Measurements from ENCODE around the gene FGFR2.

The FGFR2 gene

DNA sequence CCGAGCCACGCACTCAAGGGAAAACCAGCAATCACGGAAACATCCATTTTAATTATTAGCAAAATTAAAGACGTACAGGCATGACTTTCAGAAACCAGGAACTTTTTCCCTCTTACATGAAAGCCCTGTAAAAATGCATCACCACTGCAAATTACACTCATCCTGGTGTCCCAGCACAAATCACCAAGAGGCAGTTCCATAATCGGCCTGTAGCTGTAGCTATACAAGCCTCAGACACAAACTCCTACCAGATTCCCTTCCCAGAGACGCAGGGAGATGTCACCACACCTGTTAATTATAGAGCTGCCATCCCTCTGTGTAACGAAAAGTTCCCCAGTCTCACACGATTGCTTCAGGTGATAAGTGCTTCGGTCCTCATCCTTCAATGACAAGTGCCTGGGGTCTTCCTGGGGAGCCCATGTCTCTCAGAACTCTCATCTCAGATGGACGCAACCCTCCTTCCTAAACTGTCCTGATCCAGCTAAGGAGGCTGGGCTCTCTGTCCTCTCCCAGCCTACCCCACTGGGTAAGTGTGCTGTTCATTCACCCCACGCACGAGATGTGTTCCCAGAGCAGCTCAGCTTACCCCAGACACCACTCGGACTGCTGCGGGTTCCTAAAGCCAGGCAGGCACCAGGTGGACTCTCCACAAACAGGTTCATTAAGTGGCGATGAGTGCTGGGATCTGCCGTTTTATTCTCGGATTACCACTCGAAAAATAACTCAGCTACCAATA lies 5.9 kb downstream of the FGFR2 start:
- DNase-seq = no peak
- Histone ChIP-seq H3K27me3 (replicated peaks) (peaks cover 16% of the 10 kb centered on the region), H3K36me3 (replicated peaks) (no peaks in the 10 kb centered on the region), H3K27ac (no peak overlapping the region), H3K4me3 (ENCODE audit: low read depth, low read length) (no peak overlapping the region)
- TF ChIP-seq, protein P1, sequence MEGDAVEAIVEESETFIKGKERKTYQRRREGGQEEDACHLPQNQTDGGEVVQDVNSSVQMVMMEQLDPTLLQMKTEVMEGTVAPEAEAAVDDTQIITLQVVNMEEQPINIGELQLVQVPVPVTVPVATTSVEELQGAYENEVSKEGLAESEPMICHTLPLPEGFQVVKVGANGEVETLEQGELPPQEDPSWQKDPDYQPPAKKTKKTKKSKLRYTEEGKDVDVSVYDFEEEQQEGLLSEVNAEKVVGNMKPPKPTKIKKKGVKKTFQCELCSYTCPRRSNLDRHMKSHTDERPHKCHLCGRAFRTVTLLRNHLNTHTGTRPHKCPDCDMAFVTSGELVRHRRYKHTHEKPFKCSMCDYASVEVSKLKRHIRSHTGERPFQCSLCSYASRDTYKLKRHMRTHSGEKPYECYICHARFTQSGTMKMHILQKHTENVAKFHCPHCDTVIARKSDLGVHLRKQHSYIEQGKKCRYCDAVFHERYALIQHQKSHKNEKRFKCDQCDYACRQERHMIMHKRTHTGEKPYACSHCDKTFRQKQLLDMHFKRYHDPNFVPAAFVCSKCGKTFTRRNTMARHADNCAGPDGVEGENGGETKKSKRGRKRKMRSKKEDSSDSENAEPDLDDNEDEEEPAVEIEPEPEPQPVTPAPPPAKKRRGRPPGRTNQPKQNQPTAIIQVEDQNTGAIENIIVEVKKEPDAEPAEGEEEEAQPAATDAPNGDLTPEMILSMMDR (IDR thresholded peaks at IDR 0.05; ENCODE audit: low read depth, low read length, missing control alignments) = no peak
- in situ Hi-C loops (cut with HindIII; ENCODE audit: low pct_ligation_motif_present, low sequenced_read_pairs) = no loop called here

DNA sequence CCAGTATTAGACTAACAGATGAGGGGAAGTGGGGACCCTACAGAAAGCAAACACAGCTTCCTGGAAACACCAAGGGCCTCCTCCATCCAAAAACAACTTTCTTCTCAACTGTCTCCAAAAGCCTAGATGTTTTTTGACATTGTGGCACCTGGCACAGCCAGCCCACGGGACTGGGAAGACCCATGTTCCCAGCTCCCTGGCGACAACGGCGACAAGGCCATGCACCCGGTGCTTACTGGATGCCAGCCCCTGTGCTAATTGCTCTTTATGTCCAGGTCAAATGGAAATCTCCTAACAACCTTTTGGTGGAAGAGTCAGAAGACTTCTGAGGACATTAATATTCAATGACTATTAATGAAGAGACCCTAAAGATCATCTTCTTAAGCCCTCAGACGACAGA lies 7.1 kb downstream of the FGFR2 start:
- TF ChIP-seq, protein P1 (IDR thresholded peaks at IDR 0.05; ENCODE audit: low read depth, low read length, missing control alignments) = no peak

GRCh38 chr10:121590772-121591171 lies 7.5 kb downstream of the FGFR2 start:
- in situ Hi-C loops (cut with HindIII; ENCODE audit: low pct_ligation_motif_present, low sequenced_read_pairs) = no loop called here
- Histone ChIP-seq H3K27ac (no peak overlapping the region), H3K4me3 (ENCODE audit: low read depth, low read length) (no peak overlapping the region), H3K27me3 (replicated peaks) (peaks cover 2% of the 10 kb centered on the region), H3K36me3 (replicated peaks) (no peaks in the 10 kb centered on the region)
- no peak for DNase-seq
- TF ChIP-seq, protein P1 (IDR thresholded peaks at IDR 0.05; ENCODE audit: low read depth, low read length, missing control alignments) = no peak

More for the DNA sequence above, 7.1 kb downstream of the FGFR2 start:
- Histone ChIP-seq H3K27me3 (replicated peaks) (peaks cover 4% of the 10 kb centered on the region), H3K36me3 (replicated peaks) (no peaks in the 10 kb centered on the region), H3K4me3 (ENCODE audit: low read depth, low read length) (no peak overlapping the region), H3K27ac (no peak overlapping the region)
- in situ Hi-C loops (cut with HindIII; ENCODE audit: low pct_ligation_motif_present, low sequenced_read_pairs) = no loop called here
- no peak for DNase-seq

GRCh38 chr10:121589553-121589952 lies 8.7 kb downstream of the FGFR2 start:
- DNase-seq = no peak
- TF ChIP-seq, protein P1 (IDR thresholded peaks at IDR 0.05; ENCODE audit: low read depth, low read length, missing control alignments) = no peak
- Histone ChIP-seq H3K27ac (no peak overlapping the region), H3K36me3 (replicated peaks) (no peaks in the 10 kb centered on the region), H3K4me3 (ENCODE audit: low read depth, low read length) (no peak overlapping the region), H3K27me3 (replicated peaks) (no peaks in the 10 kb centered on the region)
- in situ Hi-C loops (cut with HindIII; ENCODE audit: low pct_ligation_motif_present, low sequenced_read_pairs) = no loop called here

DNA sequence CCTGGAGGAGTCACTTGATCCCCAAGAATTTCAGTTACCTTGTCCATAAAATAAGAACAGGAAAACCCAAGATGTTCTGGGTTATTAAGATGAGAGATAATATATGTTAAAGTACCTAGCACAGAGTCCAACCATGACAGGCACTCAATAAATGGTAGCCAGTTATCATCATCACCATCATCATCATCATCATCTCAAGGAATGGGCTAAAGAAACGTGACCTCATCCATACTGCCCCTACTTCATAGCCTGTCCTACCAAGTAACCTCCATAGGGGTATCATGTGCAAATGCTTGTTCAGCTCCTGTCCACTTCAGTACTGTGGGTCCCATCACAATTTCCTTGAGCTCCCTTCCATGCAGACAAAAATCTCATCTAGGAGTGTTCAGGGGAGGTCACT lies 14.4 kb downstream of the FGFR2 start:
- TF ChIP-seq, protein P1 (IDR thresholded peaks at IDR 0.05; ENCODE audit: low read depth, low read length, missing control alignments) = no peak
- H3K36me3 ChIP-seq (replicated peaks) = no peaks in the 10 kb centered on the region
- no peak overlapping the region for H3K4me3 ChIP-seq (ENCODE audit: low read depth, low read length)
- no peaks in the 10 kb centered on the region for H3K27me3 ChIP-seq (replicated peaks)
- in situ Hi-C loops (cut with HindIII; ENCODE audit: low pct_ligation_motif_present, low sequenced_read_pairs) = no loop called here
- no peak overlapping the region for H3K27ac ChIP-seq
- DNase-seq = no peak

GRCh38 chr10:121583258-121583657 lies 15.0 kb downstream of the FGFR2 start:
- H3K27me3 ChIP-seq (replicated peaks) = no peaks in the 10 kb centered on the region
- no peak for DNase-seq
- TF ChIP-seq, protein P1 (IDR thresholded peaks at IDR 0.05; ENCODE audit: low read depth, low read length, missing control alignments) = no peak
- H3K4me3 ChIP-seq (ENCODE audit: low read depth, low read length) = no peak overlapping the region
- H3K27ac ChIP-seq = no peak overlapping the region
- in situ Hi-C loops (cut with HindIII; ENCODE audit: low pct_ligation_motif_present, low sequenced_read_pairs) = no loop called here
- H3K36me3 ChIP-seq (replicated peaks) = no peaks in the 10 kb centered on the region
